Mesendoderm (in vitro differentiated cells): ENCODE data around the gene SDC4.
A peak's percentile ranks its signal among the peaks of the same experiment; 100 is the strongest.

ENCODE experiments used
- DNase-seq: peaks from one replicate; pipeline ENCODE4 v3.0.0; 2013
- H2AK5ac ChIP-seq: 2 replicates; pipeline ENCODE4 v1.6.1; 2013; ENCODE audit warnings: low read length, inconsistent platforms
- H2BK120ac ChIP-seq: 2 replicates; pipeline ENCODE4 v1.6.1; 2013; ENCODE audit warnings: low read depth, mild to moderate bottlenecking, low read length, moderate library complexity, mixed read lengths
- H2BK15ac ChIP-seq: replicated peaks from 2 replicates; pipeline ENCODE4 v1.6.1; 2013; ENCODE audit warnings: low read depth, mild to moderate bottlenecking, moderate library complexity
- H2BK5ac ChIP-seq: 2 replicates; pipeline ENCODE4 v1.6.1; 2013; ENCODE audit warnings: low read length, inconsistent platforms
- H3K18ac ChIP-seq: 2 replicates; pipeline ENCODE4 v1.6.1; 2013; ENCODE audit warnings: mild to moderate bottlenecking, low read length, mixed read lengths
- H3K23ac ChIP-seq: one replicate; pipeline ENCODE4 v1.6.1; 2013; ENCODE audit warnings: low read length
- H3K27ac ChIP-seq: 2 replicates; pipeline ENCODE4 v1.5.1; 2013; ENCODE audit warnings: low read depth, mild to moderate bottlenecking, inconsistent platforms, low read length, moderate library complexity
- H3K27me3 ChIP-seq: 2 replicates; pipeline ENCODE4 v1.6.1; 2013; ENCODE audit warnings: low read length, control low read depth, mild to moderate bottlenecking, inconsistent platforms; ENCODE audit not compliant: insufficient read depth, poor library complexity
- H3K36me3 ChIP-seq: 2 replicates; pipeline ENCODE4 v1.6.1; 2013; ENCODE audit warnings: low read length, inconsistent platforms; ENCODE audit not compliant: control insufficient read depth, insufficient read depth
- H3K4ac ChIP-seq: one replicate; pipeline ENCODE4 v1.6.1; 2013; ENCODE audit warnings: low read depth, mild to moderate bottlenecking, low read length, moderate library complexity
- H3K4me1 ChIP-seq: 2 replicates; pipeline ENCODE4 v1.6.1; 2013; ENCODE audit warnings: low read depth, low read length, inconsistent platforms; ENCODE audit not compliant: control insufficient read depth
- H3K4me2 ChIP-seq: 2 replicates; pipeline ENCODE4 v1.6.1; 2013; ENCODE audit warnings: low read length
- H3K4me3 ChIP-seq: 2 replicates; pipeline ENCODE4 v1.5.1; 2013; ENCODE audit warnings: mild to moderate bottlenecking, low read length
- H3K56ac ChIP-seq: one replicate; pipeline ENCODE4 v1.6.1; 2013; ENCODE audit warnings: low read length
- H3K79me1 ChIP-seq: 2 replicates; pipeline ENCODE4 v1.6.1; 2013; ENCODE audit warnings: low read length, inconsistent platforms
- H3K79me2 ChIP-seq: 2 replicates; pipeline ENCODE4 v1.6.1; 2013; ENCODE audit warnings: mild to moderate bottlenecking, low read length; ENCODE audit not compliant: control insufficient read depth, insufficient read depth
- H3K9ac ChIP-seq: 2 replicates; pipeline ENCODE4 v1.6.1; 2013; ENCODE audit warnings: low read length, inconsistent platforms
- H4K5ac ChIP-seq: one replicate; pipeline ENCODE4 v1.6.1; 2013; ENCODE audit warnings: low read length
- H4K8ac ChIP-seq: one replicate; pipeline ENCODE4 v1.6.1; 2013; ENCODE audit warnings: low read depth, mild to moderate bottlenecking, control low read depth, low read length, moderate library complexity
- WGBS: extraction: QIAGEN DNeasy Blood & Tissue Kit; methylation state at CpG from one replicate; pipeline ENCODE4 v1.1.7; 2013; ENCODE audit warnings: low lambda C conversion rate, missing lambda C conversion rate; ENCODE audit not compliant: insufficient coverage; ENCODE audit errors: extremely low coverage; 5-methylcytosine and 5-hydroxymethylcytosine counted together

The SDC4 gene

DNA sequence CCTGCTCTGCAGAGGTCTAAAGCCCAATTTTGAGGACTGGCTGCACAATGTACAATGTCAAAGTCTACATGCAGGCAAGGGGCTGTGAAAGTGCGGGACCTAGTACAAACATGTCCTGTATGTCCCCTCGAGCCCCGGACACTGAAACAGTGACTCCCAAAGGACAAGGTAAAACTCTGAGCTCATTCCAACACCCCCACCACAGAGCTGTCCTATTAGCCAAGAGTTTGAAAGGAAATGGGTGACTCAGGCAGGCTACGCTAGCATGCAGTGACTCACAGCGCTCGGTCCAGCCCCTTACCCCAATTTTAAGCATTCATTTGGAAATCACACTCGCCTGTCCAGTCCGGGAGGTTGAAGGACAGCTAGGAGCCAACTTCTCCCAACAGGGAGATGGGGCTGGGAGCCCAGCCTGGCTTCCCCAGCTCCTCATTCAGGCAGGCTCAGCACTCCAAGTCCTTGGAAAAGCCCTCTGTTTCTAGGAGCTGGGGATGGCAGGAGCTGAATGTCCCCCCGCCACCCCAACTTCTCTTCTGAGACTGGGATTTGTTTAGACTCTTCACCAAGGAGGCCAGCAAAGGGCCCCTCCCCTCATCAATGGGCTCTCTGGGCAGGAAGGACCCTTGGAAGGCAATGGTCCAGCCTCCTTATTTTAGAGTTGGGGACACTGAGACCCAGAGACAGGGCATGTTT, 3.9 kb downstream of the SDC4 start:
- Histone ChIP-seq H3K27ac (peak overlapping the region; percentile 34), H3K4ac (peak overlapping the region; percentile 77), H2AK5ac (peak overlapping the region; percentile 70), H3K4me2 (peak overlapping the region; percentile 4), H3K18ac (peak overlapping the region; percentile 84), H3K4me3 (no peak overlapping the region), H3K9ac (peak overlapping the region; percentile 48), H3K79me1 (peaks cover 27% of the 10 kb centered on the region), H3K4me1 (peaks cover 52% of the 10 kb centered on the region), H2BK120ac (peak overlapping the region; percentile 30), H4K5ac (no peak overlapping the region), H3K56ac (peak overlapping the region; percentile 92), H3K36me3 (no peaks in the 10 kb centered on the region), H2BK15ac (no peak overlapping the region), H3K23ac (no peak overlapping the region), H2BK5ac (peak overlapping the region; percentile 69), H3K79me2 (peaks cover 58% of the 10 kb centered on the region), H4K8ac (no peak overlapping the region), H3K27me3 (no peaks in the 10 kb centered on the region)
- DNase-seq, result peak; percentile 87
- no CpG with 5 or more reads among the region's 9 CpGs for WGBS

DNA sequence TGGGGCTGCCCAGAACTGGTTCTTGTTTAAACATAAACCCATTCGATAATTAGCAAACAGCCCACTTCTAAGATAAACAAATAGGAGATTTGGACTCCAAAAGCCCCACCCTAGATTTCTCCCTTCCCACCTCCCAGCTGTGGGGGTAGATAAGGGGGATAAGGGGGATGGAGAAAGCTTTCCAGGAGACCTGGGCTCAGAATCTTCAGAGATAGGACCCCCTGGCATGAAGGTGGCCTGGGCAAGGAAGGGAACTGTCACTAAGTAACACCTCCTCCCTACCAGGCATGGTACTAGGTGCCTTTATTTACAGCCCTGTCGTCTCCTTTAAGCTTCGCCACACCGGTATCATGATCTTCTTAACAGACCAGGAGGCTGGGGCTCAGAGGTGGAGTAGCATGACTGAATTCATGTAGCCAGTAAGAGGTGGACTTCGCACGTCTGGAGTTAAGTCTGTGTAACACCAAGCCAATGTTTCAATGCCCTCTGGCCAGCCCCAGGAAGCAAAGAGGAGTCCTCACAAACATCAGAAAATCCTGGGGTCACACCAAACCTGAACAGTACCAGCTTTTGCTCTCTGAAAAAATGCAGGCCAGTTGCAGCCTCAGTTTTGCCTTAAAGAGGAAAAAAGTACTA, 4.6 kb downstream of the SDC4 start:
- H3K4me3 ChIP-seq, result no peak overlapping the region
- no peak overlapping the region for H4K8ac ChIP-seq
- H2AK5ac ChIP-seq, result peak overlapping the region; percentile 10
- H3K27me3 ChIP-seq, result no peaks in the 10 kb centered on the region
- peak overlapping the region; percentile 92 for H3K56ac ChIP-seq
- H3K4me2 ChIP-seq, result peak overlapping the region; percentile 3
- peaks cover 65% of the 10 kb centered on the region for H3K79me2 ChIP-seq
- H4K5ac ChIP-seq, result no peak overlapping the region
- no peak overlapping the region for H2BK15ac ChIP-seq
- peaks cover 33% of the 10 kb centered on the region for H3K79me1 ChIP-seq
- no CpG with 5 or more reads among the region's 6 CpGs for WGBS
- peak; percentile 78 for DNase-seq
- H3K36me3 ChIP-seq, result no peaks in the 10 kb centered on the region
- peak overlapping the region; percentile 84 for H3K18ac ChIP-seq
- H3K9ac ChIP-seq, result peak overlapping the region; percentile 41
- no peak overlapping the region for H3K23ac ChIP-seq
- peak overlapping the region; percentile 77 for H3K4ac ChIP-seq
- H2BK120ac ChIP-seq, result peak overlapping the region; percentile 39
- H3K4me1 ChIP-seq, result peaks cover 58% of the 10 kb centered on the region
- peak overlapping the region; percentile 69 for H2BK5ac ChIP-seq
- H3K27ac ChIP-seq, result peak overlapping the region; percentile 97

DNA sequence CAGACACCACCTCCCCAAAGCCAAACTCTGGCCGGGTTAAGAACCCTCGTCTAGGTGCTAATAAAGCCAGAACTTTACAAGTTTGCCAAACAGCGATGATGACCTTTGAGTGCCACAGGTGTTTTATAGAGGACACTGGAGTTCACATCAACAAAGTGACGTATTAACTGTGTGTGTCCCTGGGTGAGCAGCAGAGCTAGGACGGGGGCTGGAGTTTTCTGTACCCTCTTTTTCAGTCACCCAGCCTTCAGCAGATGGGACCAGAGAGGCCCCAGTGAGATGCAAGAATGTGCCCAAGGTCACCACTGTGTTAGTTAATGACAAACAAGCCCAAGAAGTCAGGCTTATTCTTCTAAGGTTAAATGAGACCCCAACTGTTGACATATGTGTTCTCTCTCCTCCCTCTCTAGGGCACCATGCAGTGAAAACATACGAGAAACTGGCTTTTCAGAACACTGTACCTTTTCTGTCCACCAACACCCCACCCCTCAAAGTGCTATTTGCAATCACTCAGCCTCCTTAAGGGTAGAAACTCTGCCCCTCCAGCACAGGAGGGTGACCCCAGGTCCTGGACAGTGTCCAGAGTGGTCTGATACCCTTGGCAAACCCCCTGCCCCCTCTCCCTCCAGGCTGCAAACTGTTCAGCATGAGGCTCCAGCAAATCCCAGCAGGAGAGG, 5.2 kb downstream of the SDC4 start:
- peak overlapping the region; percentile 57 for H2BK5ac ChIP-seq
- peak overlapping the region; percentile 13 for H3K4me2 ChIP-seq
- DNase-seq, result no peak
- no peak overlapping the region for H3K23ac ChIP-seq
- H3K27me3 ChIP-seq, result no peaks in the 10 kb centered on the region
- peak overlapping the region; percentile 84 for H3K18ac ChIP-seq
- peak overlapping the region; percentile 41 for H2AK5ac ChIP-seq
- no peaks in the 10 kb centered on the region for H3K36me3 ChIP-seq
- H2BK120ac ChIP-seq, result peak overlapping the region; percentile 30
- WGBS, result no CpG with 5 or more reads among the region's 6 CpGs
- peak overlapping the region; percentile 92 for H3K56ac ChIP-seq
- H3K4ac ChIP-seq, result peak overlapping the region; percentile 63
- peaks cover 64% of the 10 kb centered on the region for H3K4me1 ChIP-seq
- peaks cover 37% of the 10 kb centered on the region for H3K79me1 ChIP-seq
- peak overlapping the region; percentile 3 for H2BK15ac ChIP-seq
- no peak overlapping the region for H4K8ac ChIP-seq
- no peak overlapping the region for H4K5ac ChIP-seq
- H3K4me3 ChIP-seq, result no peak overlapping the region
- H3K79me2 ChIP-seq, result peaks cover 70% of the 10 kb centered on the region
- H3K9ac ChIP-seq, result peak overlapping the region; percentile 56
- peak overlapping the region; percentile 97 for H3K27ac ChIP-seq

DNA sequence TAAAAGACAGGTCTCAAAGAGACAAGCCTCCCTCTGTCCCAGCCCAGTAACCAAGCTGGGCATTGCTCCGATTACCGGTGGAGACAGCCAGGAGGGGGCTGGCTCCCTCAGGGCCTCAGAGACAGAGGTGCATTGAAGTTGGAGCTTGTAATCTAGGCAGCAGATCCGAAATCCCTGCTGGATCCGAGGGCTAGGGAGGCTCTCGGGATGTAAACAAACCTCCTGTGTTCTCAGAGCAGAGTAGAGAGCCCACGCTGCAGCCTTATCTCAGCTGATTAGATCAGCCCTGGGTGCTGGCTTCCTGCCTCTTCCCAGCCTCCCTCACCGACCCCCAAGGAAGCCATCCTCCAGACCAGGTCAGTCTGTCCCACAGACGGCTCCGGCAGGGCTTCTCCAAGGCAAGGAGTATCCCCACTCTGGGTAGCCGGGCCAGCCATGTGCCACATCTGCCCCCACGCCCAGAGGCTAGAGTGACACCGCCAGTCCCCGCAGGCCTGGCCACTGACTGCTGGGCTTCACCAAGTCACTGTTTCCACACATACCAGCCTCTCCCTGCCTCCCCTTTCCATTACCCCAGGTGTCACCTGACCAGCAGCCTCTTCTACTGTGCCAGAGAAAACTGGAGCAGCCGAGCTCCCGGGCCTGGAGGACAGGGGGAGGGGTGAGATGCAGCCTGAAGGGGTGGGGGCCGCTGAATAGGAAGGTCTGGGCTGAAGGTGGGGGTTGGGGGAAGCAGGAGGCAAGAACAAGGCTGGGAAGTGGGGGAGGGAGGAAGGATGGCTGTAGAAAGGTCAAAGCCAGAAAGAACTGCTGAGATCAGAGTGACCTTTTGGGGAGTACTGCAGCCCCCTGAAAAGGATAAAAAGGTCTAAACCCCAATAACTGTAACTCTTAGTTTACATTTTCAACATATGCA, 6.0 kb downstream of the SDC4 start:
- H4K8ac ChIP-seq, result no peak overlapping the region
- H3K4me1 ChIP-seq, result peaks cover 71% of the 10 kb centered on the region
- H2BK15ac ChIP-seq, result no peak overlapping the region
- no peak overlapping the region for H4K5ac ChIP-seq
- H3K9ac ChIP-seq, result peak overlapping the region; percentile 62
- H2BK120ac ChIP-seq, result peak overlapping the region; percentile 16
- H3K18ac ChIP-seq, result peak overlapping the region; percentile 84
- H3K79me1 ChIP-seq, result peaks cover 38% of the 10 kb centered on the region
- peak overlapping the region; percentile 92 for H3K56ac ChIP-seq
- peak overlapping the region; percentile 74 for H3K4ac ChIP-seq
- no peaks in the 10 kb centered on the region for H3K36me3 ChIP-seq
- peak overlapping the region; percentile 97 for H3K27ac ChIP-seq
- H3K4me3 ChIP-seq, result no peak overlapping the region
- H3K79me2 ChIP-seq, result peaks cover 71% of the 10 kb centered on the region
- no CpG with 5 or more reads among the region's 16 CpGs for WGBS
- H2BK5ac ChIP-seq, result peak overlapping the region; percentile 96
- peak; percentile 98 for DNase-seq
- H3K27me3 ChIP-seq, result no peaks in the 10 kb centered on the region
- H3K23ac ChIP-seq, result no peak overlapping the region
- H2AK5ac ChIP-seq, result peak overlapping the region; percentile 17
- H3K4me2 ChIP-seq, result peak overlapping the region; percentile 54

DNA sequence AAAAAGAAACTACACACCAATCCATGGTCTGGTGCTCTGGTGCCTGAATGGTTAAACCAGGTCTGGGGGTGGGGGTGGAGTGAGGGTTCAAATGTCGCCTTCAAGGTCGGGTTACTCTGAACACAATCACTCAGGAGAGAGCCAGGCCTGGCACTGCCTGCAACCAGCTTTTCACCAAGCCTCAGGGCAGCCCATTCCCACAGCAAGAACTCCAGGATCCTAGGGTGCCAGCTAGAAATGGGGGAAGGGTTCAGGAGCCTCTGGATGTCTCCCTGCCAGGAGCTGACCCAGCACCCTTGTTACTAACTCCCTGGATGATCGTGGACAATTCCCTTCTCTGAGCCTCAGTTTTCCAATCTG, 6.7 kb downstream of the SDC4 start:
- no peaks in the 10 kb centered on the region for H3K36me3 ChIP-seq
- H3K18ac ChIP-seq, result peak overlapping the region; percentile 75
- H3K56ac ChIP-seq, result peak overlapping the region; percentile 92
- peaks cover 41% of the 10 kb centered on the region for H3K79me1 ChIP-seq
- H3K4me2 ChIP-seq, result peak overlapping the region; percentile 36
- no peak overlapping the region for H2BK120ac ChIP-seq
- peak overlapping the region; percentile 74 for H3K4ac ChIP-seq
- H3K9ac ChIP-seq, result peak overlapping the region; percentile 42
- peak overlapping the region; percentile 26 for H2BK5ac ChIP-seq
- H3K79me2 ChIP-seq, result peaks cover 70% of the 10 kb centered on the region
- DNase-seq, result no peak
- no peak overlapping the region for H4K5ac ChIP-seq
- H3K4me3 ChIP-seq, result no peak overlapping the region
- no peak overlapping the region for H4K8ac ChIP-seq
- peak overlapping the region; percentile 17 for H2AK5ac ChIP-seq
- H3K27me3 ChIP-seq, result no peaks in the 10 kb centered on the region
- WGBS, result no CpG with 5 or more reads among the region's 3 CpGs
- peaks cover 70% of the 10 kb centered on the region for H3K4me1 ChIP-seq
- H3K27ac ChIP-seq, result peak overlapping the region; percentile 97
- no peak overlapping the region for H3K23ac ChIP-seq
- no peak overlapping the region for H2BK15ac ChIP-seq
